Activated CD4-positive, alpha-beta T cell treated with anti-CD3 and anti-CD28 coated beads, Interleukin-2, amount 50 U/mL, for 48 hours (primary cell): ENCODE data around the gene ADSS2.
"Not testable (repeated sequence)": the region's sequence is repeated elsewhere in the genome, so short reads cannot be mapped to it uniquely, and the experiment has no call there.

Experiments
- DNase-seq, 2 experiments: peaks; one replicate each; pipeline ENCODE4 v3.0.0-alpha.2; 2020

Gene ADSS2

GRCh38 chr1:244451539-244451950, at the start of gene ADSS2:
TSS of gene ADSS2 (minus strand) at chr1:244451909. CDS start at chr1:244451817, 92 bp downstream.
- no peak for DNase-seq

- not testable (repeated sequence) for DNase-seq
These were observed 48.8 kb upstream of the ADSS2 start for GRCh38 chr1:244500515-244500914.

GRCh38 chr1:244499484-244499883, 47.8 kb upstream of the ADSS2 start:
- DNase-seq = not testable (repeated sequence)

- DNase-seq = no peak
These were observed 46.1 kb upstream of the ADSS2 start for GRCh38 chr1:244497805-244498204.

- DNase-seq = no peak
These were observed 44.5 kb upstream of the ADSS2 start for GRCh38 chr1:244496186-244496585.

- DNase-seq = no peak
These were observed 42.9 kb upstream of the ADSS2 start for GRCh38 chr1:244494653-244495052.

GRCh38 chr1:244484971-244485370, 33.3 kb upstream of the ADSS2 start:
- DNase-seq = not testable (repeated sequence)

- no peak for DNase-seq
These were observed 21.4 kb upstream of the ADSS2 start for GRCh38 chr1:244473059-244473605.

- DNase-seq = no peak
These were observed 15.0 kb upstream of the ADSS2 start for GRCh38 chr1:244466724-244467123.

GRCh38 chr1:244461245-244462071, 9.7 kb upstream of the ADSS2 start, which contains the start of gene CATSPERE:
TSS of gene CATSPERE (plus strand) at chr1:244461273. CDS start at chr1:244461430, 157 bp downstream.
- peak; percentile 75 to 76 for DNase-seq

- peak; percentile 34 to 48 for DNase-seq
These were observed 8.5 kb upstream of the ADSS2 start for GRCh38 chr1:244460197-244460596.

GRCh38 chr1:244458781-244459180, 7.1 kb upstream of the ADSS2 start:
- no peak for DNase-seq

- no peak for DNase-seq
These were observed 4.9 kb upstream of the ADSS2 start for GRCh38 chr1:244456586-244456985.

GRCh38 chr1:244454412-244454811, 2.7 kb upstream of the ADSS2 start:
- DNase-seq = no peak

- peak; percentile 98 for DNase-seq
These were observed 464 bp upstream of the ADSS2 start for GRCh38 chr1:244451951-244452795.

- DNase-seq = peak; percentile 49 to 58
These were observed 841 bp downstream of the ADSS2 start for GRCh38 chr1:244450597-244451538.

GRCh38 chr1:244449936-244450508, 1.7 kb downstream of the ADSS2 start:
- DNase-seq = no peak

- no peak for DNase-seq
These were observed 3.3 kb downstream of the ADSS2 start for GRCh38 chr1:244448279-244449036.

GRCh38 chr1:244447552-244447951, 4.2 kb downstream of the ADSS2 start:
- no peak for DNase-seq

GRCh38 chr1:244447024-244447423, 4.7 kb downstream of the ADSS2 start:
- DNase-seq = no peak
